HG02870 (cell line): ENCODE data around the gene IFT80.
"Not testable (repeated sequence)": the region's sequence is repeated elsewhere in the genome, so short reads cannot be mapped to it uniquely, and the experiment has no call there.

Experiments
- ATAC-seq: cut with Tn5 transposase; IDR thresholded peaks from one replicate; pipeline ENCODE4 v1.9.1; 2021; ENCODE audit warnings: mild to moderate bottlenecking, moderate library complexity; ENCODE audit not compliant: unreplicated experiment

The IFT80 gene

DNA sequence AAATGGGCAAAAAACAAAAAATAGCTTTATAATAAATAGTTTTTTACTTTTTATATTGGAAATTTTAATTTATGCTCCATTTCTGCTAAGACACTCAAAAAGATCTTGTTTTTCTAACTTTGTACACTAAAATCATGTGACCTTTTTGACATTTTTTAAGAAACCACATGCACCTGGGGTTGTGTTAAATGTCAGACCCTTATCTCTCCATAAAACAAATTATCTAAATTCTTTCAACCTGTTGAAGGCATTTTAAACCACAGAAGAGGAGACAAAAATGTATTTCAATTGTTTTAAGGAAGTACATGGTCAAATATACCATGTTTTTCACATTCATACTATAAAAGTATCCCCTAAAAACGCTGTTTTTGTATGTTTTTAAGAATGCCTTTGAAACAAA, 29.2 kb downstream of the IFT80 start:
- no peak for ATAC-seq

GRCh38 chr3:160368804-160369203, 30.2 kb downstream of the IFT80 start:
- ATAC-seq, result no peak

DNA sequence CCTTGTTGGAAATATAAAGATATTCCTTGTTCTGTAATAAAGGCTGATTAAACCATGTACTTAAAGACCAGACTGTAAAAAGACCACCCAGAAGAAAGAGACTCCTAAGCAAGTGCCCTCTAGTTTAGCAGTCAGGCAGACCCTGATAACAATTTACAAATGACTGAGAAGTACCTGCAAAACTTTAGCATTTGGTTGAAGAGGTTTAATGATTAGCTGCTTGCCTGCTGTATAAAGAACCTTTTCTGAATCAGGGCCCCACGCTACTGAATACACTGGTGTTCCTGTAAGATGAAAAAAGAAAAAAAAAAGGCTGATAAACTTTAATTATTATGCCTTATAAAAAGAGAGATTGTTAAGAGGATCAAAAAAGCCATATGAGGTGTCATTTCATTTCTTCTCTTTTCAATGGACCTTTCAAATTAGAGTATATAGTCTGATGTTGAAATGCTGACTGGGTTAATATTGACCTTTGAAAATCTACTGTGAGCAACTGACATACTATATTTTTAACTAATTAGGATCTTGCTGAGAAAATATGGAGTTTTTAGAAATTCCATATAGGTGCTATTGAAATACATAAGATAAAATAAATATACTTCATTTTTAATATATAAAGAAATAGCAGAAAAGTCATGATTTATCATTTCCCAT, 33.0 kb downstream of the IFT80 start:
- no peak for ATAC-seq

GRCh38 chr3:160362896-160363295, 36.1 kb downstream of the IFT80 start:
- ATAC-seq, result not testable (repeated sequence)

DNA sequence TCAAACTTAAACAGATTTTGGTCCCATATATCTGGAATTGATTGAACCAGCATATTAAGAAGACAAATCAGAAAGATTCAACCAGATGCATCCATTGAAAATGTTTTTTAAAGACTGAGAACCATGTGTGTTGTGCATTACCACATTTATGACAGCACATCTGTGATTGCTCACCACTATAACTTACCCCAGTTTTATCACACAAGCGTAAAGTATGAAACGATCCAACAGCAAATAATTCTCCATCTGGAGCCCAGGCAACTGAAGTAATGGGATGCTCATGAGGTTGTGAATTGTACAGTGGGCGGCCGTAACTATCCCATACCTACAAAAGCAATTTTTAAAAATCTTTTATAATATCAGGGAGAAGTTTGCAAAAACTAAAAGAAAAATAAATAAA, 43.2 kb downstream of the IFT80 start:
- no peak for ATAC-seq

GRCh38 chr3:160346511-160346910, 52.5 kb downstream of the IFT80 start:
- ATAC-seq, result no peak

DNA sequence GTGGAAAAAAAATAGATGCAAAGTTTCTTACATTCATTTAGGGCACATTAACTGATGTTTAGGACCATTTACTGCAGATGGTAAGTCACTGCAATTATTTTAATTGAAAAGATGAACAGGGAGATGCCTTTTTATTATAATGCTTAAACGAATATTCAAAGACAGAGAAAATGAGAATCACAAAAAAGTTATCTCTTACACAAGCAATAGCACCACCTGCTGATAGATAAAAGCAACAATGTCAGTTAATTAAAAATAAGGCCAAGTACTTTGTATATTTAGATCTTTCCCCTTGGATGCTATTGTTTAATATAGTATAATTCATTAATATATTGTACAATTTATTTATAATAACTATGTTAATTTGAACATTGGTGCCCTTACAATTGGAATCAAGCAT, 55.9 kb downstream of the IFT80 start:
- ATAC-seq, result no peak

- no peak for ATAC-seq
Measured at GRCh38 chr3:160340351-160340750, 58.7 kb downstream of the IFT80 start.

GRCh38 chr3:160331127-160331937, 67.7 kb downstream of the IFT80 start:
- ATAC-seq, result no peak

GRCh38 chr3:160330690-160331089, 68.3 kb downstream of the IFT80 start:
- no peak for ATAC-seq

DNA sequence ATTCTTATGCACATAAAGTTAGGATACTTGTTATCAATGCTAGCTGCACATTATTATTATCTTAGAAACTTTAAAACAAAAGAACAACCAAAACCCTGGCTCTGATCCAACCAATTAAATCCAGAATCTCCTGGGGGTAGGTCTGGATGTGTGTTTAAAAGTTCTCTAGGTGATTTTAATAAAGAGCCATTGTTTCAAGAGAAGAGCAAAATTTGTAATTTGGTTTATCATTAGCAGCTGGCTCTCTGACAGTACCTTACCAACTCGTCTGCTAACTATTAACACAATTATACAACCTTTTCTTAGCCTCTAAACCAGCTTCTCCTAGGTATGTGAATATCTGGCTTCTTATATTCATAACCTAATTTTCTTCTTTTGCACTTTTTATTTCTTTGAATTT, 68.9 kb downstream of the IFT80 start:
- no peak for ATAC-seq

- ATAC-seq, result not testable (repeated sequence)
Measured at GRCh38 chr3:160326286-160326685, 72.7 kb downstream of the IFT80 start.

GRCh38 chr3:160321821-160322220, 77.2 kb downstream of the IFT80 start:
- not testable (repeated sequence) for ATAC-seq

DNA sequence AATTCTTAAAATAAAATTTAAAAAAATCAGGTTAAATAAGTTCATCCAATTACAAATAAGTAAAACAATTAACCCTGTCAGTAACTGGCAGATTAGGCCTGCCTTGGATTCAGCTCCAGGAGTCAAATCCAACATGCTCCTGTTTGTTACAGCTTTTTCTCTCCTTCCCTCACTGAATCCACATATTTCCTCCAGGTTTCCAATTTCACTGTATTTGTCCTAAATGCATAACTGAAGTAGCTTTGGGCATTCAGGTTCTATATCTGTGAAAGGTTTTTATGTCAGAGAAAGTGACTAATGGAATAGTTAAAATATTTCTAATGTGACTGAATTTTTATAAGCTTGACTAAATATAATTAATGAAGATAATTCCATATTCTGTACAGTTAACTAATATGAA, 79.7 kb downstream of the IFT80 start:
- ATAC-seq, result no peak

DNA sequence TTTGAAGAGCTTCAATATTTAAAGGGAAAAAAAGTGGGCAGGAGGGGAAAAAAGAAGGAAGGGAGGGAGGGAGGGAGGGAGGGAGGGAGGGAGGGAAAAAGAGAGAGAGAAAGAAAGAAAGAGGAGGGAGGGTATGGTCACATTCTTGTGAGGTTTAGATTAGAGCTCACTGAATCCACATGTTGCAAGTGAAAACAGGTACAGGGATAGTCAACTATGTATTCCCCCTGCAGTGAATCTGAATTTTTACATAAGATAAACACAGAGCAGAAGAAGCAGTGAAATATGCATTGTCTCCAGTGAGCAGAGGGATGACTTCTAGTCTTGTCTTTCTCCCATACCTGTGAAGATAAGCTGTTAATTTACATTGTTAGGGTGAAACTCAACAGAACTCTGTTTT, 84.0 kb downstream of the IFT80 start:
- ATAC-seq, result no peak

GRCh38 chr3:160312014-160312624, 86.9 kb downstream of the IFT80 start:
- ATAC-seq, result no peak

- no peak for ATAC-seq
Measured at GRCh38 chr3:160302806-160303205, 96.2 kb downstream of the IFT80 start.

DNA sequence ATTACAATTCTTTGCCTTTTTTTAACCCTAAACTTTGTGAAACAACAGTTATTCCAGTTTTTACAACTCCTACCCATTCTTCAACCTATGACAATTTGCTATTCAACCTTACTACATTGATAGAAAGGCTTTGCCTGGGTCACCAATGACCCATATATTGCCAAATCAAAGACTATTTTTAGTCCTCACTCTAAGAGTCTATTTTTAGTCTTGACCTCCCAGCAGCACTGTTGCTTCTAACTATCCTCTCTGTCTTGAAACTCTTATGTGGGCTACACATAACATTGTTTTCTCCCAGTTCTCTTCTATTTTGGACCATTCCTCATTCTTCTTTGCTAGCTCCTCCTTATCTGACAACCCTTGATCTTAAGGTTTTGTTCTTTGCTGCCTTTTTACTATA, 102.4 kb downstream of the IFT80 start:
- no peak for ATAC-seq

- ATAC-seq, result no peak
Measured at GRCh38 chr3:160291909-160292299, 107.1 kb downstream of the IFT80 start.

DNA sequence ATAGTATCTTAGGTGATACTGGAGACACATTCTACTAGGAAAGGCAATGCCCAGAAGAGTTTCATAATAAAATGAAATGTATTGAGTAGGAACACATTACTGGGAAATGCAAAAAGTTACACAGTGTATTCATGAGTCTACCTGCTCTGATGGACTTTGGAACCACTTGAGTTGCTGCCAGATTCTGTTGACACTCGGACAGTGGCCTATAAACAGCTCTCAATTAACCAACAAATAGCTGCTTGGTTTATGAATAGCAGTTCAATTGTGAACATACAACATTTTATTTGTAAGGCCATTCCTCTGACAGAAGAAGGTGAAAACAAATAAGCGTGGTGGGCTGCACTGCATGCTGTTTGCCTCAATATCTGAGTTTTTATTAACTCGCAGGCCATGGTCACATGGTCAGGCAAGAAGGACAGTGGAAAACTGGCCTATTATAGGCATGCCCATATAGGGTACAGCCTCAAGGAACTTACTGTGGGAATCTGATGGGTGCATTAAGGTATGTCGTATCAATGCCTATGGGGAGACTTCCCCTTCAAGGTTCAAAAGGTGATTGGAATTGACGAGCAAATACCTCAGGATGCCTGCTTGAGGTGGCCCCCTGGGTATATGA, 107.6 kb downstream of the IFT80 start:
- no peak for ATAC-seq

DNA sequence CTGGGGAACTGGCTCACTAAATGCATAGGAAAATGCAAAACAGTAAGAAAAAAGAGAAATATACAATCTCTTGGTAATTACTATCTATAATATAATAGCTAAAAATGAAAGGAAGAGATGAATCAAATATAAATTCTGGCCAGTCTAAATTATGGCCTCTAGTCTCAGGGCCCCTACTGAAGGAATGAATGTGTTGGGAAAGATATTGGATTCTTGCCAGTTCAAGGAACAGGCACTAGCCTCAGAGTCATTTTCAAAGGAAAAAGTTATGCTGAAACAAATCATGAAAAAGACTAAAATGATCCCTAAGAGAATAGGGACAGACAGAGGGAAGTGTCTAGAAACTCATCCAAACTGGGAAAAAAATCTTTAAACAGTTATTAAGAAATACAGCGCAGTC, 111.4 kb downstream of the IFT80 start:
- no peak for ATAC-seq

GRCh38 chr3:160286231-160286630, 112.8 kb downstream of the IFT80 start:
- no peak for ATAC-seq
